NCI-H1694 treated with DMSO at 0.1 percent for 48 hours (cell line): Measurements from ENCODE around the gene SARDH.
"Not testable (repeated sequence)": the region's sequence is repeated elsewhere in the genome, so short reads cannot be mapped to it uniquely, and the experiment has no call there.

ENCODE experiments used
- DNase-seq: peaks from one replicate; lab custom pipeline; 2025; lab: John Stamatoyannopoulos, UW

SARDH gene

GRCh38 chr9:133685653-133686609, 52.2 kb downstream of the SARDH start:
- DNase-seq: no peak

GRCh38 chr9:133684936-133685361, 53.2 kb downstream of the SARDH start:
- DNase-seq: no peak

GRCh38 chr9:133684121-133684935, 53.8 kb downstream of the SARDH start:
- no peak for DNase-seq

GRCh38 chr9:133683586-133684120, 54.5 kb downstream of the SARDH start:
- peak; percentile 64 for DNase-seq

- DNase-seq: no peak
Measured at GRCh38 chr9:133682818-133683585, 55.1 kb downstream of the SARDH start.

GRCh38 chr9:133681658-133682306, 56.4 kb downstream of the SARDH start:
- no peak for DNase-seq

- DNase-seq: no peak
Measured at GRCh38 chr9:133680976-133681657, 57.0 kb downstream of the SARDH start.

- DNase-seq: no peak
Measured at GRCh38 chr9:133680250-133680975, 57.7 kb downstream of the SARDH start.

GRCh38 chr9:133679466-133680061, 58.6 kb downstream of the SARDH start:
- no peak for DNase-seq

GRCh38 chr9:133679056-133679455, 59.1 kb downstream of the SARDH start:
- DNase-seq: no peak

GRCh38 chr9:133677126-133678010, 60.8 kb downstream of the SARDH start:
- DNase-seq: no peak

- DNase-seq: no peak
Measured at GRCh38 chr9:133676450-133676849, 61.7 kb downstream of the SARDH start.

- not testable (repeated sequence) for DNase-seq
Measured at GRCh38 chr9:133675796-133676195, 62.4 kb downstream of the SARDH start.

GRCh38 chr9:133674091-133674490, 64.1 kb downstream of the SARDH start:
- no peak for DNase-seq

- DNase-seq: no peak
Measured at GRCh38 chr9:133673258-133673655, 64.9 kb downstream of the SARDH start.

- no peak for DNase-seq
Measured at GRCh38 chr9:133672503-133673257, 65.5 kb downstream of the SARDH start.

- no peak for DNase-seq
Measured at GRCh38 chr9:133671371-133671770, 66.8 kb downstream of the SARDH start.

GRCh38 chr9:133670466-133670865, 67.7 kb downstream of the SARDH start:
- no peak for DNase-seq
